Measurements from ENCODE around the gene LYPLA2. TPM values are rescaled to one million over a fixed set of nuclear protein-coding genes. Genes with fewer than 3 reads are reported as not detected.
"Not testable (repeated sequence)": the region's sequence is repeated elsewhere in the genome, so short reads cannot be mapped to it uniquely, and the experiment has no call there.

The LYPLA2 gene
- total RNA-seq, 1 donor from 2014 or later = 138 TPM

- H3K4me1 Mint-ChIP-seq (ENCODE audit: unreplicated experiment) = peaks cover 16% of the 10 kb centered on the region
- DNase-seq (ENCODE audit: low spot score) = no peak
- H3K27me3 Mint-ChIP-seq (ENCODE audit: unreplicated experiment) = no peaks in the 10 kb centered on the region
- H3K36me3 Mint-ChIP-seq (ENCODE audit: low read depth, unreplicated experiment) = no peaks in the 10 kb centered on the region
- H3K4me3 Mint-ChIP-seq (ENCODE audit: unreplicated experiment) = no peak overlapping the region
- no peaks in the 10 kb centered on the region for H3K9me3 Mint-ChIP-seq (ENCODE audit: unreplicated experiment)
- TF ChIP-seq CTCF (IDR thresholded peaks at IDR 0.05; ENCODE audit: unreplicated experiment) = no peak
- H3K27ac Mint-ChIP-seq (ENCODE audit: unreplicated experiment) = no peak overlapping the region
These were observed 36.8 kb downstream of the LYPLA2 start for GRCh38 chr1:23827717-23828116.

- DNase-seq (ENCODE audit: low spot score); H3K9me3 Mint-ChIP-seq (ENCODE audit: unreplicated experiment); H3K4me3 Mint-ChIP-seq (ENCODE audit: unreplicated experiment); H3K27me3 Mint-ChIP-seq (ENCODE audit: unreplicated experiment); H3K4me1 Mint-ChIP-seq (ENCODE audit: unreplicated experiment); H3K27ac Mint-ChIP-seq (ENCODE audit: unreplicated experiment); H3K36me3 Mint-ChIP-seq (ENCODE audit: low read depth, unreplicated experiment): not testable (repeated sequence)
These were observed 43.2 kb downstream of the LYPLA2 start for GRCh38 chr1:23834156-23834555.

- no peak for TF ChIP-seq CTCF (IDR thresholded peaks at IDR 0.05; ENCODE audit: unreplicated experiment)
- H3K4me1 Mint-ChIP-seq (ENCODE audit: unreplicated experiment) = peaks cover 10% of the 10 kb centered on the region
- H3K4me3 Mint-ChIP-seq (ENCODE audit: unreplicated experiment) = no peak overlapping the region
- no peaks in the 10 kb centered on the region for H3K9me3 Mint-ChIP-seq (ENCODE audit: unreplicated experiment)
- H3K36me3 Mint-ChIP-seq (ENCODE audit: low read depth, unreplicated experiment) = no peaks in the 10 kb centered on the region
- DNase-seq (ENCODE audit: low spot score) = no peak
- no peak overlapping the region for H3K27ac Mint-ChIP-seq (ENCODE audit: unreplicated experiment)
- H3K27me3 Mint-ChIP-seq (ENCODE audit: unreplicated experiment) = no peaks in the 10 kb centered on the region
These were observed 45.1 kb downstream of the LYPLA2 start for GRCh38 chr1:23836037-23836436.

GRCh38 chr1:23837908-23838307, 47.0 kb downstream of the LYPLA2 start:
- no peak for DNase-seq (ENCODE audit: low spot score)
- no peaks in the 10 kb centered on the region for H3K36me3 Mint-ChIP-seq (ENCODE audit: low read depth, unreplicated experiment)
- no peak for TF ChIP-seq CTCF (IDR thresholded peaks at IDR 0.05; ENCODE audit: unreplicated experiment)
- peak overlapping the region; percentile 77 for H3K4me3 Mint-ChIP-seq (ENCODE audit: unreplicated experiment)
- no peaks in the 10 kb centered on the region for H3K9me3 Mint-ChIP-seq (ENCODE audit: unreplicated experiment)
- peaks cover 10% of the 10 kb centered on the region for H3K4me1 Mint-ChIP-seq (ENCODE audit: unreplicated experiment)
- no peak overlapping the region for H3K27ac Mint-ChIP-seq (ENCODE audit: unreplicated experiment)
- H3K27me3 Mint-ChIP-seq (ENCODE audit: unreplicated experiment) = no peaks in the 10 kb centered on the region

GRCh38 chr1:23838401-23838866, 47.5 kb downstream of the LYPLA2 start:
- Mint-ChIP-seq H3K9me3 (ENCODE audit: unreplicated experiment) (no peaks in the 10 kb centered on the region), H3K4me3 (ENCODE audit: unreplicated experiment) (peak overlapping the region; percentile 77), H3K4me1 (ENCODE audit: unreplicated experiment) (peaks cover 10% of the 10 kb centered on the region), H3K27me3 (ENCODE audit: unreplicated experiment) (no peaks in the 10 kb centered on the region), H3K36me3 (ENCODE audit: low read depth, unreplicated experiment) (no peaks in the 10 kb centered on the region), H3K27ac (ENCODE audit: unreplicated experiment) (no peak overlapping the region)
- TF ChIP-seq CTCF (IDR thresholded peaks at IDR 0.05; ENCODE audit: unreplicated experiment) = no peak
- peak; percentile 41 for DNase-seq (ENCODE audit: low spot score)
